Bone marrow (tissue), 2 donors: Measurements from ENCODE around the gene CDT1.

Source experiments
- DNase-seq, 2 donors: peaks; one replicate each; lab custom pipeline; 2025; lab: John Stamatoyannopoulos, UW

The CDT1 gene

DNA sequence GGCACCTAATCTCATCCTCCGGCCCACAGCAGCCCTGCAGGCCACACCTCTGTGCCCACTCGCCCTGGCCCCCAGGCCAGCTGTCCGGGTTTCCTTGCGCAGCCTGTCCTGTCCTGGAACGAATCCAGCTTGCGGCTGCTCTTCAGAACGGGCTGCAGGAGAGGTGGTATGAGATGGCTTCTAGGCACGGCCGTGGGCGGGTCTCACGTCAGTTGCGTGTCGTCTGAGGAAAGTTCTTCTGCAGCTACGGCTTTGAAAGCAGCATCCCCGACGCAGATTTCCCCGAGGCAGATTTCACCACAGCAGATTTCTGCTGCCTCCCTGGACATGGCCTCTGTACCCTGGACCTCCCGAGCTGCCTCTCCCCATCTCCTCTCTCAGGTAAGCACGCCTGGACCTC, 35.0 kb downstream of the CDT1 start:
- DNase-seq, result no peak

DNA sequence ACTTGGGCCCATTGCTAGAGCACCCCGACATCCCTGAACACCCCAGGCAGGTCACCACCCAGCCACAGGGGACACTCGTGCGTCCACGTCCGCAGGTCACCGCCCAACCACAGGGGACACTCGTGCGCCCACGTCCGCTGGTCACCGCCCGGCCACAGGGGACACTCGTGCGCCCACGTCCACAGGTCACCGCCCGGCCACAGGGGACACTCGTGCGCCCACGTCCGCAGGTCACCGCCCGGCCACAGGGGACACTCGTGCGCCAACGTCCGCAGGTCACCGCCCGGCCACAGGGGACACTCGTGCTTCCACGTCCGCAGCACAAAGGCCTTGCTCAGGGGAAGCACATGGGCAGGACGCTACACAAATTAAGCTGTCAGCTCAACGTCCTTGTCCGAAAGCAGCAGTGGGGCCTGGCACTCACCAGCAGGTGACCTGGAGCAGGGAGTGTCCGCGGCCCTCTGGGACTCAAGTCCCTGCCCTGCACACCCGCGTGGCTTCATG, 35.5 kb downstream of the CDT1 start:
- DNase-seq, result no peak

GRCh38 chr16:88839745-88840599, 36.4 kb downstream of the CDT1 start:
- DNase-seq, result no peak

GRCh38 chr16:88840600-88841215, 37.1 kb downstream of the CDT1 start:
- no peak for DNase-seq

DNA sequence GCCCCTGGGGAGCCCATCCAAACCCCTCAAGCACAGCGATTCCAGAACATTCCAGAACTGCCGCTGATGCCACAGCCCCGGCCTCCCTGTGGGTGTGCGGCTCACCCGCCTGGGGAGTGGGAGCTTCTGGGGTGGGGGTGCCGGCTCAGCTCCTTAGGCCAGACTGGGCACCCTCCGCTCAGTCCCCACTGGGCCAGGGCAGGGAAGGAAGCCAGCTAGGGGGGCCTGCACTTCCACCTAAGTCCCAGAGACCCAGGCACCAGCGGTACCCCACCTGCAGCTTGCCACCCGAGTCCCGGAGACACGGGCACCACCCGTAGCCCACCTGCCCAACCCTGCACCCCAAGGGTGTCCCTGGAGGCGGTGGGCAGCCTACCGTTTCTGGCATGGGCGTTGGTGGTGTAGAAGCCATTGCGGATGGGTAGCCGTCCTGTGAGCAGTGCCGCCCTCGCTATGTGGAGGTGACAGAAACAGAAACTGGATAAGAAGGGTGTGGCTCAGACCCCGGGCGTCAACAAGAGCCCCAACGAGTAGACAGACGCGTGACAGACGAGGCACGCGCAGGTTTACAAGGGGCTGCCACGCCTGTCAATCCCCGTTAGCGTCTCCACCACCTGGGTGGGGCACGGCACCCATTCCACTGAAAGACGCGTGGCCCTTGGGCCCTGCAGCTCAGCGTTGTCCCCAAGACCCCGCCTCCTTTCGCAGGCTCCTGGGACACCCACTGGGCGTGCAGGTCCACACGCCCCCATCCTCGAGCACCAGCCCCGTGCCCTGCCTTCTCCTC, 38.1 kb downstream of the CDT1 start:
- no peak for DNase-seq

- no peak for DNase-seq
Measured at GRCh38 chr16:88842308-88842756, 38.7 kb downstream of the CDT1 start.

- no peak for DNase-seq
Measured at GRCh38 chr16:88842806-88843205, 39.2 kb downstream of the CDT1 start.

GRCh38 chr16:88843256-88843655, 39.7 kb downstream of the CDT1 start:
- DNase-seq, result no peak

- no peak for DNase-seq
Measured at GRCh38 chr16:88844419-88845036, 40.9 kb downstream of the CDT1 start.

GRCh38 chr16:88846088-88846487, 42.5 kb downstream of the CDT1 start:
- DNase-seq, result no peak

GRCh38 chr16:88847654-88848053, 44.1 kb downstream of the CDT1 start:
- no peak for DNase-seq

- DNase-seq, result no peak
Measured at GRCh38 chr16:88848557-88848956, 45.0 kb downstream of the CDT1 start.

- DNase-seq, result no peak
Measured at GRCh38 chr16:88850531-88851199, 47.1 kb downstream of the CDT1 start.

- no peak for DNase-seq
Measured at GRCh38 chr16:88851616-88852015, 48.0 kb downstream of the CDT1 start.

DNA sequence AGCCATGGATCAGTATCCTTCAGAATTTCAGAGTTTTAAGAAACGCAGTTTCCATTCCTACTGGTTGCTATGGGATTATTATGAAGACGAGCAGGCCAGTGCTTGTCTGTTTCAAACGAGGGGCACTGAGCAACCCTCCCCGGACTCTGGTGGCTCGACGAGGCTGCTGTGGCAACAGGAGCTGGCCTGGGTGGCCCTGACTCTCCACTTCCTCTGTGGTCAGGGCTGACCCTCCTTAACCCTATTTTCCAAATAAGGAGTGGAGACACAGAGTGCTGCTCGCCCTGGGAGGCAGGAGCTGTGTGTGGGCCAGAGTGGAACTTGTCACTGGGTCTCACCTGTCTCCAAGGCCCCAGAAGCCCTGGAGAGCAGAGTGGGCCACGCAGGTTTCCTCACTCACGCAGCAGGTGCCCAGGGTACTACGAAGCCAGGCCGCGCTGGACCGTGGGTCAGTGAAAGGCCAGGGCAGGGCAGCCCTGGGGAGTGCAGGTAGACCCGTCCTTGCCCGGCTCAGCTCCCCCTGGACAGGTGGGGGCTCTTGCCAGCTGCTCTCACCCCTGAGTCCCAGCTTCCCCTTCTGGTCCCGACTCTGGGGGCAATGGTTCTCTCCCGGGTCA, 49.8 kb downstream of the CDT1 start:
- DNase-seq, result no peak

DNA sequence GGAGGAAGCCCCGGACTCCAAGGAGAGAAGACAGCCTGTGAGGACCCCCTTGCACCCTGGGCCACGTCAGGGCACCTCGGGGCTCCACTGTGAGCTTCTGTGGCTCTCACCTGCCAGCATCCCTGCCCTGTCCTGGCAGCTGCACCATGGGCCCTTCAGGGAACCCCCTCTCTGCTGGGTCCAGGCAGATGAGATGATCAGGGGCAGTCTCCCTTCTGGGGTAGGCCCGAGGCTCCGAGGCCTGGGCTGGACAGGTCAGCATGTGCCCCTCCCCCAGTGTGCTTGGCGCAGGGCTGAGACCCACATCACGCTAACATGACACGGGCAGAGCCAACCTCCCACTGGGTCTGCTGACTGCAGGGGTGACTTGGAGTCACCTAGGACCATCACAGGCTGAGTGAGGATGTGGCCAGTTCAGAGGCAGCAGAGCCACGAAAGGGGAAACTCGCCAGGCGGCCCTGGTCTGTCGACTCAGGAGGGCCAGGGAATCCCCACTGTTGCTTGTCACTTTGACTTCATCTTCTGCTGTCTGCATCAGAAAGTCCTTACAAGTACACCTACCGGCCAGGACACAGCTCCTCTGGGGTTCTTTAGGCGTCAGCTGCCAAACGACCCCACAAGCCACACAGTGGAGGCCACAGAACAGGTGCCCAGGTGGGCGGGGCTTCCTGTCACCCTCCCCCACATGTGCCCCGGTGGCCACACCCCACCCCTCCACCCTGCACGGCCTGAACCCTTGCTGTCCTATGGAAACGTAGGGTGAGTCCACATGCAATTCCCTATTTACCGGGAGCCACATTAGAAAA, 50.9 kb downstream of the CDT1 start:
- peak in 1 of 2 donors; percentile 24 for DNase-seq

GRCh38 chr16:88855176-88855575, 51.6 kb downstream of the CDT1 start:
- DNase-seq, result no peak

GRCh38 chr16:88855736-88856121, 52.1 kb downstream of the CDT1 start:
- DNase-seq, result no peak

DNA sequence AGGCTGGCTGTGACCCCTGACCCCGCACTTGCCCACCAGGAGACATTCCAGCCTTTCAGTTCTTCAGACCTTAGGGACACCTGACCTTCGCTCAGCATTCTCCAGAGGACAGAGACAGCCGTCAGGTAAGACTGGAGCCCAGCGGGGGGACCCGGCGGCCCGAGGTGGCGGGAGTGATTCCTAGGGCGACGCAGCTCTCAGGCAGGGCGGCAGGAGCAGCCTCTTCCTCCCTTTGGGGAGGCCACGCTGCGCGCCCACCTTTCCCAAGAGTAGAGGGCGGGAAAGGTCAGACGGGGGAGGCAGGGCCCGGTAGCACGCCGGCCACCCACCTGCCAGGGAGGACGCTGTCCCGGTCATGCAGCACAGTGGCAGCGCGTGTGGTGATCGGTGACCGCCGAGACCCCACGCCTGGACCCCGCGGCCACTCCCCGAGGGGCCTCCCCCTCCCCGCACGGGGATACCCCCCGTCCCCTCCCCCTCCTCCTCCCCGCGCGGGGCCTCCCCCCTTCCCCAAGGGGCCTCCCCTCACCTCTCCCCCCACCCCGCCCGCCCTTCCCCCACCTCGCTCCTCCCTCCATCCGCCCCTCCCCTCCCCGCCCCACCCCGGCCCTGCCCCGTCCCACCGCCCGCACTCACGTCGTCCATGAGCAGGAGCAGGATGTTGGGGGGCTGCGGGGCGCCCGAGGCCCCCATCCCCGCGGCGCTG, 52.7 kb downstream of the CDT1 start:
- DNase-seq, result no peak
